Activated naive CD8-positive, alpha-beta T cell treated with anti-CD3 and anti-CD28 coated beads, Interleukin-2, amount 10 ng/mL, durations not matched to agents 7 days and 5 days (primary cell): Measurements from ENCODE around the gene TUBG1. TPM values are rescaled to one million over a fixed set of nuclear protein-coding genes. Genes with fewer than 3 reads are reported as not detected.
"Not testable (repeated sequence)": the region's sequence is repeated elsewhere in the genome, so short reads cannot be mapped to it uniquely, and the experiment has no call there.

Source experiments
- ATAC-seq: fragments of 150-1000 bp; cut with Tn5 transposase; one replicate; pipeline ENCODE4 v1.10.0; 2021; ENCODE audit warnings: low read depth, moderate library complexity
- POLR2A ChIA-PET: fragments of 350-600 bp; sonication (Branson Sonifier 250); formaldehyde crosslinking; loops from one replicate; lab custom pipeline; 2021; ENCODE audit warnings: antibody characterized with exemption; lab: Charles Lee
- DNase-seq: peaks from one replicate; pipeline ENCODE4 v3.0.0; 2021
- H3K27ac Mint-ChIP-seq: one replicate; pipeline ENCODE4 v1.8.0; 2022; ENCODE audit warnings: mild to moderate bottlenecking, mixed read lengths
- H3K27me3 Mint-ChIP-seq: one replicate; pipeline ENCODE4 v1.8.0; 2022; ENCODE audit warnings: mild to moderate bottlenecking, moderate library complexity, mixed read lengths
- H3K36me3 Mint-ChIP-seq: one replicate; pipeline ENCODE4 v1.8.0; 2021; ENCODE audit warnings: mild to moderate bottlenecking, mixed read lengths
- H3K4me1 Mint-ChIP-seq: one replicate; pipeline ENCODE4 v1.8.0; 2021; ENCODE audit warnings: mixed read lengths
- H3K4me3 Mint-ChIP-seq: one replicate; pipeline ENCODE4 v1.8.0; 2022; ENCODE audit warnings: mild to moderate bottlenecking, moderate library complexity, mixed read lengths
- H3K9me3 Mint-ChIP-seq: one replicate; pipeline ENCODE4 v1.8.0; 2021; ENCODE audit warnings: mixed read lengths
- total RNA-seq, 2 experiments: library from RNA; stranded (reverse); gene quantifications; one replicate each; pipeline ENCODE4 v1.2.3, GENCODE V29; 2021

The TUBG1 gene
- total RNA-seq, 2 experiments from 2014 or later, result 55.6 to 57.6 TPM

GRCh38 chr17:42653179-42654124, 44.0 kb downstream of the TUBG1 start:
- POLR2A ChIA-PET, result no interaction called here

DNA sequence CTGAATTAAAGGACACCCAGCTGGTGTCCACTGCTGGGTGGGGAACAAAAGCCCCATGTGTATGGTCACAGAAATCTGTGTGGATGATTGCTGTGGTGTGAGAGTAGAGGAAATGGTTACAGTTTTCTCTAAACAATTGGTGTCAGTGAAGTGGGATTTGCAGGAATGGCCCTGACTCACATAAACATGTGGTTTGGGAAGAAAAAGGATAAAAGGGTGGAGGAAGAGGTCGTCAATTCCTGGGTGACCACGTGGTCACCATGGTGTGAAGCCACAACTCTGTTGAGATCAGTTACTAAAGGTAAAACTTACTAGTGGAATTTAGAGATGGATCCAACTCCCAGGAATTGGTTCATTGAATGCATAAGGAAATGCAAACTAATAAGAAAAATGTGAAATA, 46.0 kb downstream of the TUBG1 start:
- H3K4me1 Mint-ChIP-seq, result peaks cover 20% of the 10 kb centered on the region
- DNase-seq (no peak), ATAC-seq (no peak)
- H3K27ac Mint-ChIP-seq, result no peak overlapping the region
- POLR2A ChIA-PET, result interaction anchor here (0.6 kb wide), 1 partner anchor 47 kb away, joined by 3 read pairs; the partner anchor contains the start of genes RETREG3 and TUBG1
- no peak overlapping the region for H3K4me3 Mint-ChIP-seq
- H3K9me3 Mint-ChIP-seq, result no peaks in the 10 kb centered on the region
- no peaks in the 10 kb centered on the region for H3K36me3 Mint-ChIP-seq
- H3K27me3 Mint-ChIP-seq, result peaks cover 23% of the 10 kb centered on the region

More at GRCh38 chr17:42653179-42654124, 44.0 kb downstream of the TUBG1 start:
- Mint-ChIP-seq H3K9me3 (no peaks in the 10 kb centered on the region), H3K27ac (no peak overlapping the region), H3K36me3 (no peaks in the 10 kb centered on the region), H3K4me3 (no peak overlapping the region), H3K4me1 (peaks cover 12% of the 10 kb centered on the region), H3K27me3 (peaks cover 23% of the 10 kb centered on the region)
- ATAC-seq, result no peak
- no peak for DNase-seq

- peaks cover 20% of the 10 kb centered on the region for H3K4me1 Mint-ChIP-seq
- DNase-seq (no peak), ATAC-seq (no peak)
- H3K27me3 Mint-ChIP-seq, result peaks cover 23% of the 10 kb centered on the region
- no peaks in the 10 kb centered on the region for H3K9me3 Mint-ChIP-seq
- POLR2A ChIA-PET, result interaction anchor here (0.5 to 1.5 kb wide), 5 partner anchors 15 to 245 kb away, joined by 3 to 6 read pairs (median 4); partner anchors contain the start of gene PLEKHH3
- no peaks in the 10 kb centered on the region for H3K36me3 Mint-ChIP-seq
- H3K4me3 Mint-ChIP-seq, result peak overlapping the region; percentile 91
- no peak overlapping the region for H3K27ac Mint-ChIP-seq
Measured at GRCh38 chr17:42657824-42658588, 48.5 kb downstream of the TUBG1 start.

DNA sequence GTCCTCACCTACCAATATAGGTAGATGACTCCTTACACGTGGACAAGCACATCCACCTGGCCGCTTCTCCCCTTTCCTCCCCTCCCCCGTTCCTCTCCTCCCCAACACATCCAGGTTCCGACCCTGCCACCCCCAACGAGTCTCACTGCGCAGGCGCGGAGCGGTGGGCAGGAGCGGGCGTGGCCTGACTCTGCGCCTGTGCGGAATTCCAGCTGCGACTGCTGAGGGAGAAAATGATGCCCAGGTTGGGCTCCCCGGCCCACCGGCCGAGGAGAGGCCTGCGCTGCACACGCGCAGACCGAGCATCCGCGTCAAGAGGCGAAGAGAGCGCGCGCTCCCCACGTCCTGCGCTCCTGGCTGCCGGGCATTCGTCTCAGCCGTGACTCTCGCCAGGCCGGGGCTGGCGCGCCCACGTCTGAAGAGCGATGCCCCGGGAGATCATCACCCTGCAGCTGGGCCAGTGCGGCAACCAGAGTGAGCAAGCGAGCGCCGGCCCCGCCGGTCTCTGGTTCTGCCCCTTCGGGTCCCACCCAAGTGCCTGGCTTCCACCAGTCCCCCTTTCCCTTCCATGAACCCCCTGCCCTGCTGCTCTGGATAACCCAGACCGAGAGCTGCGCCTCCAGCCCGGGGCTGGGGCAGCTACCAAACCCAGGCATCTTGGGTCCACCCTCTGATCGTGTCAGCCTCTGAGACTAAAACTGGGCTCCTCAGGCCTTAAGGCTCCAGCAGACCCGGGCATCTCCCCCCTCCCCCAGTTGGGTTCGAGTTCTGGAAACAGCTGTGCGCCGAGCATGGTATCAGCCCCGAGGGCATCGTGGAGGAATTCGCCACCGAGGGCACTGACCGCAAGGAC, 49.8 kb downstream of the TUBG1 start, which contains the start of gene TUBG2:
Gene TUBG2, plus strand, starts transcription at position 206 of the 853 bp plus-strand sequence. Its CDS starts 220 bp downstream, at position 426.
- peaks cover 20% of the 10 kb centered on the region for H3K4me1 Mint-ChIP-seq
- POLR2A ChIA-PET, result interaction anchor here (0.5 to 1.5 kb wide), 5 partner anchors 17 to 243 kb away, joined by 3 to 6 read pairs (median 4); partner anchors contain the start of genes PLEKHH3, RETREG3 and TUBG1
- H3K27me3 Mint-ChIP-seq, result peaks cover 12% of the 10 kb centered on the region
- ATAC-seq, result peak; percentile 86
- peak within 1 kb of the TSS; percentile 91 for H3K4me3 Mint-ChIP-seq
- H3K36me3 Mint-ChIP-seq, result no peaks in the 10 kb centered on the region
- DNase-seq, result peak; percentile 83
- peak within 1 kb of the TSS; percentile 80 for H3K27ac Mint-ChIP-seq
- H3K9me3 Mint-ChIP-seq, result no peaks in the 10 kb centered on the region

- POLR2A ChIA-PET, result interaction anchor here (1.0 kb wide), 1 partner anchor 51 kb away, joined by 3 read pairs; the partner anchor contains the start of genes RETREG3 and TUBG1
- peaks cover 20% of the 10 kb centered on the region for H3K4me1 Mint-ChIP-seq
- not testable (repeated sequence) for H3K36me3 Mint-ChIP-seq, H3K9me3 Mint-ChIP-seq, ATAC-seq, H3K27me3 Mint-ChIP-seq, DNase-seq, H3K27ac Mint-ChIP-seq
- H3K4me3 Mint-ChIP-seq, result peak overlapping the region; percentile 14
Measured at GRCh38 chr17:42659932-42660274, 50.4 kb downstream of the TUBG1 start.

DNA sequence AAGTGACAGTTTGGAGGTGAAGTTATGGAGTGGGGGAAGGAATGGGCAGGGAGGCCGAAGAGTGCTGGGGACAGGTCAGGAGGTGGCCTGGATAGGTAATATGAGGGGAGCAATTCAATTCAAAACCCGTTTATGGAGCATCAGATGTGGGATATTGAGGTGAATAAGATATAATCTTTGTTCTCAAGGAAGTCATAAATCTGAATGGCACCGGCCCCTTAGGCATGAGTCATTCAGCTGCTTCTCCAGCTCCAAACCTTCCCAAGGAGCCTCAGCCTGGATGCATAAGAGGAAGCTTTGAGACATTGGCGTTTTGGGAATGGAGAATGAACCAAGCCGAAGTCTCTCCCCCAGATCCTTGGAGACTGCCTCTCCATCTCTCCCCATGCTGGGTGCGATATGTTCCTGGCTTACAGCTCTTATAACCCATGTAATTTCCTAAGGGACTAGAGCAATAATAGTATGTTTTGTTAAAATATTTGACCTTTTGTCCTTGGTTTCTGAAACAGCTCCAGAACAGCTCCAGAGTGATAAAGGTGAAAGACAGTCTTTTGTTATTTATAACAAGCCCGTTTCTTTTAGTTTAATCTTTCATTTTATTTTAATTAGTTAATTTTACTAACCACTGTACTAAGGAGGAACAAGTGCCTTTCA, 51.3 kb downstream of the TUBG1 start:
- Mint-ChIP-seq H3K9me3 (no peaks in the 10 kb centered on the region), H3K36me3 (peaks cover 4% of the 10 kb centered on the region), H3K27me3 (peaks cover 2% of the 10 kb centered on the region), H3K4me3 (no peak overlapping the region), H3K4me1 (peaks cover 15% of the 10 kb centered on the region), H3K27ac (no peak overlapping the region)
- ATAC-seq, result no peak
- no peak for DNase-seq
- POLR2A ChIA-PET, result no interaction called here

Other genes with a start within 250 kb of the TUBG1 start
- 100 to 1,000 TPM; 128 to 131 TPM for gene STAT3, start 221.2 kb upstream of the TUBG1 start, total RNA-seq
- gene CAVIN1, start 186.4 kb upstream of the TUBG1 start, total RNA-seq, result 1 to 10 TPM; 5.1 to 5.3 TPM
- 1 to 10 TPM; 8.1 TPM for gene ATP6V0A1, start 150.8 kb upstream of the TUBG1 start, total RNA-seq
- 10 to 100 TPM; 22.9 to 23.9 TPM for gene NAGLU, start 73.4 kb upstream of the TUBG1 start, total RNA-seq
- gene HSD17B1, start 56.8 kb upstream of the TUBG1 start, total RNA-seq, result 1 to 10 TPM; 1.2 TPM
- 10 to 100 TPM; 83.3 to 98.1 TPM for gene COASY, start 47.5 kb upstream of the TUBG1 start, total RNA-seq
- 10 to 100 TPM; 62.9 to 64.9 TPM for gene MLX, start 42.6 kb upstream of the TUBG1 start, total RNA-seq
- 10 to 100 TPM; 15.9 to 16.9 TPM for gene PSMC3IP, start 32.0 kb upstream of the TUBG1 start, total RNA-seq
- 10 to 100 TPM; 82.2 to 82.3 TPM for gene RETREG3, start 309 bp upstream of the TUBG1 start, total RNA-seq
- 10 to 100 TPM; 17.0 to 19.2 TPM for gene TUBG2, start 49.6 kb downstream of the TUBG1 start, total RNA-seq
- 1 to 10 TPM in 1 of 2 experiments, under 1 TPM in 1; 0.94 to 1.8 TPM for gene PLEKHH3, start 67.3 kb downstream of the TUBG1 start, total RNA-seq
- gene CCR10, start 72.2 kb downstream of the TUBG1 start, total RNA-seq, result under 1 TPM; 0.33 to 0.57 TPM
- gene CNTNAP1, start 72.8 kb downstream of the TUBG1 start, total RNA-seq, result 1 to 10 TPM; 3.6 to 4.6 TPM
- gene EZH1, start 135.4 kb downstream of the TUBG1 start, total RNA-seq, result 10 to 100 TPM; 83.1 to 98.4 TPM
- not detected for gene RAMP2, start 151.5 kb downstream of the TUBG1 start, total RNA-seq
- gene VPS25, start 163.8 kb downstream of the TUBG1 start, total RNA-seq, result 10 to 100 TPM; 61.0 to 63.5 TPM
- under 1 TPM; 0.43 to 0.78 TPM for gene WNK4, start 170.9 kb downstream of the TUBG1 start, total RNA-seq
- gene COA3, start 189.0 kb downstream of the TUBG1 start, total RNA-seq, result 10 to 100 TPM; 37.0 to 38.5 TPM
- under 1 TPM in 1 of 2 experiments, not detected in 1; 0.45 TPM for gene CNTD1, start 189.2 kb downstream of the TUBG1 start, total RNA-seq
- gene BECN1, start 214.6 kb downstream of the TUBG1 start, total RNA-seq, result 10 to 100 TPM; 94.5 to 95.9 TPM
- gene PSME3, start 223.7 kb downstream of the TUBG1 start, total RNA-seq, result 10 to 100 TPM; 85.0 to 96.6 TPM
- 1 to 10 TPM; 2.5 to 2.7 TPM for gene AOC2, start 234.9 kb downstream of the TUBG1 start, total RNA-seq
- gene AOC3, start 241.5 kb downstream of the TUBG1 start, total RNA-seq, result under 1 TPM; 0.74 to 0.86 TPM